ENCODE data around the gene TUT4.

DNA sequence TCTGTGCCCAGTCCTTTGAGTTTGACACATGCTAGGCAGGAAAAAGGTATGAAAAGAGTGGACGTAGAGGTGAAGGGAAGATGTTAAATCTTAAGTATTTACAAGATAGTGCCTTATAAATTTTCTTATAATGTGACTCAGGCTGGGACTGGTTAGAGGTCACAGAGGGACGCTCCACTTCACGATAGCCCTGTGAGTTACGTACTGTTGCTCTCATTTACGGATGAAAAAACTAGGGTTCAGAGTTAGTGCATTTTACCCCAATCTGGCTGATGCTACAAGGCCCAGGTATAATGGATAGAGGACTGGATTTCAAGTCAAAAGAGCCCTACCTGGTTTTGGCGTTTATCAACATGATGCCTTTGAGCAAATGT is 1.4 kb upstream of the TUT4 start:
- TF ChIP-seq, protein P1, sequence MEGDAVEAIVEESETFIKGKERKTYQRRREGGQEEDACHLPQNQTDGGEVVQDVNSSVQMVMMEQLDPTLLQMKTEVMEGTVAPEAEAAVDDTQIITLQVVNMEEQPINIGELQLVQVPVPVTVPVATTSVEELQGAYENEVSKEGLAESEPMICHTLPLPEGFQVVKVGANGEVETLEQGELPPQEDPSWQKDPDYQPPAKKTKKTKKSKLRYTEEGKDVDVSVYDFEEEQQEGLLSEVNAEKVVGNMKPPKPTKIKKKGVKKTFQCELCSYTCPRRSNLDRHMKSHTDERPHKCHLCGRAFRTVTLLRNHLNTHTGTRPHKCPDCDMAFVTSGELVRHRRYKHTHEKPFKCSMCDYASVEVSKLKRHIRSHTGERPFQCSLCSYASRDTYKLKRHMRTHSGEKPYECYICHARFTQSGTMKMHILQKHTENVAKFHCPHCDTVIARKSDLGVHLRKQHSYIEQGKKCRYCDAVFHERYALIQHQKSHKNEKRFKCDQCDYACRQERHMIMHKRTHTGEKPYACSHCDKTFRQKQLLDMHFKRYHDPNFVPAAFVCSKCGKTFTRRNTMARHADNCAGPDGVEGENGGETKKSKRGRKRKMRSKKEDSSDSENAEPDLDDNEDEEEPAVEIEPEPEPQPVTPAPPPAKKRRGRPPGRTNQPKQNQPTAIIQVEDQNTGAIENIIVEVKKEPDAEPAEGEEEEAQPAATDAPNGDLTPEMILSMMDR (conservative IDR thresholded peaks at IDR 0.05; ENCODE audit: low read depth, low read length) = no peak
- no peak for TF ChIP-seq EZH2 (IDR thresholded peaks at IDR 0.05; ENCODE audit: low read length, unreplicated experiment)
- no peak for TF ChIP-seq EZH2phosphoT487 (IDR thresholded peaks at IDR 0.05; ENCODE audit: borderline replicate concordance, low read length)
